ENCODE results near the gene CGB7. TPM values are rescaled to one million over a fixed set of nuclear protein-coding genes. Genes with fewer than 3 reads are reported as not detected.
"Not testable (repeated sequence)": the region's sequence is repeated elsewhere in the genome, so short reads cannot be mapped to it uniquely, and the experiment has no call there.

CGB7 gene
- total and polyA plus RNA-seq, 2 experiments from 2014 or later = 3.9 to 11.5 TPM

- peak overlapping the region; percentile 93 for H3K27ac ChIP-seq
- peaks cover 45% of the 10 kb centered on the region for H3K4me1 ChIP-seq (ENCODE audit: low read depth)
- TF ChIP-seq CTCF (IDR thresholded peaks at IDR 0.05; ENCODE audit: low read depth, low read length) = no peak
- no peaks in the 10 kb centered on the region for H3K36me3 ChIP-seq
- no peaks in the 10 kb centered on the region for H3K27me3 ChIP-seq
- DNase-seq (ENCODE audit: low read depth in 1 of 2, low spot score in 1 of 2) = peak in 1 of 2 donors; percentile 18
- no peaks in the 10 kb centered on the region for H3K9me3 ChIP-seq (ENCODE audit: low read depth)
- H3K4me3 ChIP-seq = peak overlapping the region; percentile 43
Observed at GRCh38 chr19:49064029-49064629, 6.6 kb upstream of the CGB7 start.

- Histone ChIP-seq H3K36me3 (no peaks in the 10 kb centered on the region), H3K27ac (no peak overlapping the region), H3K9me3 (ENCODE audit: low read depth) (no peaks in the 10 kb centered on the region), H3K4me1 (ENCODE audit: low read depth) (peaks cover 36% of the 10 kb centered on the region), H3K27me3 (no peaks in the 10 kb centered on the region), H3K4me3 (no peak overlapping the region)
- TF ChIP-seq CTCF (IDR thresholded peaks at IDR 0.05; ENCODE audit: low read depth, low read length) = no peak
- no peak for DNase-seq (ENCODE audit: low read depth in 1 of 2, low spot score in 1 of 2)
Observed at GRCh38 chr19:49061445-49061844, 3.9 kb upstream of the CGB7 start.

DNA sequence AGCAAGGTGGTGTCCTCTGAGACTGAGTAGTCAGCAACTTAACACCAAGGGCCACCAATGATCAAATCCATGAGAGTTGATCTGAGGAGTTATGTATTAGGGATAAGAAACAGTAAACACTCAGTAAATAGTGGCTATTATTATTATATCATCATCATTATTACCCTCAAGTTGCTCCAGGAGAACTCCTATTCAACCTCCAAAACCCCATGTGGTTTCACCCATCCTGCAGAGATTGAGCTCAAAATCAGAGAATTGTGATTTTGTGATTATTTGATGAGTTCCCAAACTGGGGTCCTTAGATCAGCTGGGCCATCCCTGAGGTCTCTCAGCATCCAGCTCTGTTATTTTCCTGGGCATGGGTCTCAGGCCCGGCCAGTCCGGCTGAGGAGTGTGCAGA, 3.5 kb upstream of the CGB7 start:
- Histone ChIP-seq H3K27me3 (no peaks in the 10 kb centered on the region), H3K36me3 (no peaks in the 10 kb centered on the region), H3K4me3 (no peak overlapping the region), H3K9me3 (ENCODE audit: low read depth) (no peaks in the 10 kb centered on the region), H3K4me1 (ENCODE audit: low read depth) (peaks cover 32% of the 10 kb centered on the region), H3K27ac (no peak overlapping the region)
- TF ChIP-seq CTCF (IDR thresholded peaks at IDR 0.05; ENCODE audit: low read depth, low read length) = no peak
- DNase-seq (ENCODE audit: low read depth in 1 of 2, low spot score in 1 of 2) = no peak

DNA sequence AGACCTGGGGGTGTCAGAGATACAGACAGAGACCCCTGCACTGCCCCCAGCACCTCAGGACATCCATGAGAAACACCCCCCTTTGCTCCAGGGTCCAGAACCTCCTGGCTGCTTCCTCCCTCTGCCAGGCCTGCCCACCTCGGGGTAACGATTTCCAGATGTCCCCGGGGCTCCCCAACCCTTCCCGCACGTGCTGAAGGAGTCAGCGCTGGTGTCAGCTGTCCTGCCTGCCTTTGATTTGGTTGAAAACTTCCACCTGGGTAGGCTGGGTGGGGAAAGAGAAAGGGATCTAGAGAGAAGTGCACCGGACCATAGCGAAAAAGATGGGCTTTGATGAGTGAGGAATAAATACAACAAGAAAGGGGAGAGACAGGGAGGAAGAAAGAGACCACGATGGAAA, 1.5 kb upstream of the CGB7 start:
- Histone ChIP-seq H3K27me3 (no peaks in the 10 kb centered on the region), H3K36me3 (no peaks in the 10 kb centered on the region), H3K4me3 (no peak overlapping the region), H3K4me1 (ENCODE audit: low read depth) (peaks cover 14% of the 10 kb centered on the region), H3K9me3 (ENCODE audit: low read depth) (no peaks in the 10 kb centered on the region), H3K27ac (no peak overlapping the region)
- DNase-seq (ENCODE audit: low read depth in 1 of 2, low spot score in 1 of 2) = no peak
- no peak for TF ChIP-seq CTCF (IDR thresholded peaks at IDR 0.05; ENCODE audit: low read depth, low read length)

DNA sequence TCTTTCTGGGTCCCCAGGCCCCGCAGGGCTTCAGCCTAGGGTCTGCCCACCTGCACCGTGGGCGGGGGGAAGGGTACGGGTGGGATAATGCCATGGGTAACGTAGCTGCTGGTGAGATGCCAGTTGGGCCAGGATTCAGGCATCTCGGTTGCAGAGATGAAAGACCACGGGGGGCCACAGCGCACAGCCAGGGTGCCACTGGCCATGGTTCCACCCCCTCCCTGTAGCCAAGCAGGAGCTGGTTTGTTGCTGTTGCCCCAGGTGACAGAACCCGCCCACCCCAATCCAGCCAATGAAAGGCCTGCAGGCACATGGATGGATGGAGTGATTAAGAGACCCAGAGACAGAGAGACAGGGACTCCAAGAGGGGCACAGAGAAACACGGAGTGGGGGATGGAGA, 1.0 kb upstream of the CGB7 start:
- Histone ChIP-seq H3K4me3 (no peak overlapping the region), H3K9me3 (ENCODE audit: low read depth) (no peaks in the 10 kb centered on the region), H3K27ac (no peak overlapping the region), H3K27me3 (no peaks in the 10 kb centered on the region), H3K4me1 (ENCODE audit: low read depth) (peaks cover 11% of the 10 kb centered on the region), H3K36me3 (no peaks in the 10 kb centered on the region)
- TF ChIP-seq CTCF (IDR thresholded peaks at IDR 0.05; ENCODE audit: low read depth, low read length) = no peak
- peak; percentile 32 to 33 for DNase-seq (ENCODE audit: low read depth in 1 of 2, low spot score in 1 of 2)

GRCh38 chr19:49056902-49057596, 500 bp downstream of the CGB7 start:
- not testable (repeated sequence) for H3K27me3 ChIP-seq; H3K9me3 ChIP-seq (ENCODE audit: low read depth); DNase-seq (ENCODE audit: low read depth in 1 of 2, low spot score in 1 of 2); H3K4me1 ChIP-seq (ENCODE audit: low read depth); H3K36me3 ChIP-seq; H3K27ac ChIP-seq
- H3K4me3 ChIP-seq = peak overlapping the region; percentile 49
